H1 (cell line): ENCODE measurements around the gene AMOT. TPM values are rescaled to one million over a fixed set of nuclear protein-coding genes. Genes with fewer than 3 reads are reported as not detected.

ENCODE experiments used
- CTCF ChIA-PET: fragments of 300-600 bp; sonication (Branson Sonifier 250); formaldehyde crosslinking; loops from one replicate; lab custom pipeline; 2021; ENCODE audit not compliant: partially characterized antibody; lab: Charles Lee
- POLR2A ChIA-PET: fragments of 300-600 bp; sonication (Branson Sonifier 250); formaldehyde crosslinking; loops from one replicate; lab custom pipeline; 2021; ENCODE audit warnings: inconsistent platforms; ENCODE audit not compliant: partially characterized antibody; lab: Charles Lee
- DNase-seq, 2 experiments: peaks; one replicate each; pipeline versions ENCODE4 v3.0.0 to v3.0.0-alpha.2; 2010 to 2022; ENCODE audit warnings: low spot score in 2 of 2, low read depth in 1 of 2, mixed read lengths in 1 of 2
- FAIRE-seq: peaks from 2 replicates; lab custom pipeline; 2011; peaks lifted over from hg19 to GRCh38; lab: Jason Lieb, UNC
- H2AFZ ChIP-seq: 2 replicates; pipeline ENCODE4 v1.8.1; 2012; ENCODE audit warnings: low read length, inconsistent platforms
- H2AK5ac ChIP-seq: 2 replicates; pipeline ENCODE4 v1.6.1; 2013; ENCODE audit warnings: low read depth, low read length
- H2BK120ac ChIP-seq: replicated peaks from 2 replicates; pipeline ENCODE3; 2013; ENCODE audit warnings: low read depth, low read length, inconsistent platforms
- H2BK12ac ChIP-seq: 2 replicates; pipeline ENCODE4 v1.6.1; 2013; ENCODE audit warnings: low read depth, low read length
- H2BK15ac ChIP-seq: 2 replicates; pipeline ENCODE4 v1.6.1; 2013; ENCODE audit warnings: low read length
- H2BK20ac ChIP-seq: 2 replicates; pipeline ENCODE4 v1.6.1; 2013; ENCODE audit warnings: low read length
- H2BK5ac ChIP-seq: 2 replicates; pipeline ENCODE4 v1.6.1; 2013; ENCODE audit warnings: low read depth, low read length
- H3K14ac ChIP-seq: 2 replicates; pipeline ENCODE4 v1.6.1; 2013; ENCODE audit warnings: inconsistent platforms; ENCODE audit not compliant: insufficient read length
- H3K18ac ChIP-seq: 2 replicates; pipeline ENCODE4 v1.6.1; 2013; ENCODE audit warnings: low read length; ENCODE audit errors: extremely low read depth
- H3K23ac ChIP-seq: 2 replicates; pipeline ENCODE4 v1.6.1; 2013; ENCODE audit warnings: inconsistent platforms; ENCODE audit not compliant: insufficient read length
- H3K23me2 ChIP-seq: 2 replicates; pipeline ENCODE4 v1.6.1; 2013; ENCODE audit warnings: low read depth, low read length
- H3K27ac ChIP-seq: 2 replicates; pipeline ENCODE4 v1.6.1; 2011; ENCODE audit warnings: low read depth, low read length, inconsistent platforms
- H3K27me3 ChIP-seq, 4 experiments: replicated peaks in 1 of 4; 1 replicate in 1 of 4; 2 replicates in 3 of 4; pipeline versions ENCODE4 v1.6.1 to v1.8.1; 2011 to 2013; ENCODE audit warnings: low read length in 3 of 4, mild to moderate bottlenecking in 3 of 4, inconsistent platforms in 2 of 4, mixed read lengths in 2 of 4, moderate library complexity in 1 of 4; ENCODE audit not compliant: control insufficient read depth in 3 of 4, insufficient read depth in 3 of 4; ENCODE audit errors: extremely low read depth in 1 of 4
- H3K36me3 ChIP-seq, 4 experiments: 2 replicates each; pipeline versions ENCODE4 v1.6.1 to v1.8.1; 2011 to 2013; ENCODE audit warnings: mild to moderate bottlenecking in 4 of 4, low read length in 3 of 4, moderate library complexity in 2 of 4, control low read depth in 1 of 4, inconsistent platforms in 1 of 4; ENCODE audit not compliant: insufficient read depth in 4 of 4, control insufficient read depth in 2 of 4
- H3K4ac ChIP-seq: replicated peaks from 2 replicates; pipeline ENCODE3; 2013; ENCODE audit warnings: low read length, low read depth, mixed read lengths, inconsistent platforms; ENCODE audit not compliant: insufficient read length
- H3K4me1 ChIP-seq, 4 experiments: replicated peaks in 1 of 4; 1 replicate in 1 of 4; 2 replicates in 3 of 4; pipeline versions ENCODE4 v1.6.1 to v1.8.1; 2011 to 2013; ENCODE audit warnings: low read length in 3 of 4, inconsistent platforms in 2 of 4, mixed read lengths in 1 of 4; ENCODE audit not compliant: insufficient read depth in 4 of 4, control insufficient read depth in 3 of 4
- H3K4me2 ChIP-seq, 2 experiments: 2 replicates each; pipeline versions ENCODE4 v1.6.1 to v1.8.1; 2011 to 2013; ENCODE audit warnings: low read depth in 2 of 2, low read length in 2 of 2, control low read depth in 1 of 2, inconsistent platforms in 1 of 2, mild to moderate bottlenecking in 1 of 2; ENCODE audit not compliant: insufficient read depth in 1 of 2
- H3K4me3 ChIP-seq, 4 experiments: fragments of 200-600, 300-600 bp in 1 of 4; sonication (generic), shearing (Covaris generic), sonication (Bioruptor Twin) in 1 of 4; 2 replicates each; pipeline versions ENCODE4 v1.5.1 to v1.8.1; 2011 to 2016; ENCODE audit warnings: low read length in 4 of 4, low read depth in 3 of 4, control low read depth in 2 of 4, inconsistent platforms in 2 of 4, mild to moderate bottlenecking in 2 of 4, mixed read lengths in 1 of 4, moderate library complexity in 1 of 4; ENCODE audit not compliant: insufficient read depth in 2 of 4; ENCODE audit errors: extremely low read depth in 1 of 4
- H3K56ac ChIP-seq: replicated peaks from 2 replicates; pipeline ENCODE3; 2013; ENCODE audit warnings: low read depth, mild to moderate bottlenecking, mixed read lengths, low read length, inconsistent platforms; ENCODE audit not compliant: insufficient read length
- H3K79me1 ChIP-seq: 2 replicates; pipeline ENCODE4 v1.6.1; 2013; ENCODE audit warnings: low read depth, low read length, control low read depth
- H3K79me2 ChIP-seq, 2 experiments: 2 replicates each; pipeline versions ENCODE4 v1.6.1 to v1.8.1; 2012 to 2013; ENCODE audit warnings: low read length in 2 of 2, mild to moderate bottlenecking in 2 of 2, inconsistent platforms in 1 of 2; ENCODE audit not compliant: insufficient read depth in 2 of 2, control insufficient read depth in 1 of 2
- H3K9ac ChIP-seq, 4 experiments: replicated peaks in 1 of 4; 1 replicate in 1 of 4; 2 replicates in 3 of 4; pipeline versions ENCODE4 v1.6.1 to v1.8.1; 2011 to 2013; ENCODE audit warnings: low read depth in 3 of 4, low read length in 3 of 4, control low read depth in 2 of 4, mild to moderate bottlenecking in 2 of 4, moderate library complexity in 2 of 4, inconsistent platforms in 1 of 4; ENCODE audit errors: extremely low read depth in 1 of 4
- H3K9me3 ChIP-seq, 2 experiments: 2 replicates each; pipeline versions ENCODE4 v1.6.1 to v1.8.1; 2012 to 2013; ENCODE audit warnings: mild to moderate bottlenecking in 2 of 2, moderate library complexity in 2 of 2, control low read depth in 1 of 2, inconsistent platforms in 1 of 2, low read depth in 1 of 2, low read length in 1 of 2, mixed read lengths in 1 of 2; ENCODE audit not compliant: insufficient read depth in 2 of 2
- H4K20me1 ChIP-seq, 2 experiments: replicated peaks in 1 of 2; 2 replicates each; pipeline versions ENCODE3 to v1.8.1; 2011 to 2013; ENCODE audit warnings: inconsistent platforms in 2 of 2, low read length in 2 of 2, mild to moderate bottlenecking in 1 of 2; ENCODE audit not compliant: insufficient read depth in 2 of 2, control insufficient read depth in 1 of 2
- H4K5ac ChIP-seq: 2 replicates; pipeline ENCODE4 v1.6.1; 2013; ENCODE audit warnings: low read length, low read depth, mixed read lengths, inconsistent platforms; ENCODE audit not compliant: insufficient read length
- H4K8ac ChIP-seq: 2 replicates; pipeline ENCODE4 v1.8.0; 2013; ENCODE audit warnings: mild to moderate bottlenecking, moderate library complexity, low read length, inconsistent platforms; ENCODE audit not compliant: insufficient read depth; ENCODE audit errors: extremely low read depth
- H4K91ac ChIP-seq: replicated peaks from 2 replicates; pipeline ENCODE3; 2013; ENCODE audit warnings: low read length, mixed read lengths, inconsistent platforms; ENCODE audit not compliant: insufficient read length
- BRCA1 ChIP-seq: IDR thresholded peaks from 2 replicates; pipeline ENCODE4 v1.6.1; 2012; ENCODE audit warnings: low read depth, low read length, improper control_type of control experiment
- EGR1 ChIP-seq: IDR thresholded peaks from 2 replicates; pipeline ENCODE4 v1.6.1; 2011; ENCODE audit warnings: low read depth, low read length, borderline replicate concordance
- EP300 ChIP-seq, 2 experiments: IDR thresholded peaks; 1 replicate in 1 of 2; 2 replicates in 1 of 2; pipeline ENCODE4 v1.6.1; 2011 to 2012; ENCODE audit warnings: low read depth in 2 of 2, low read length in 2 of 2, mild to moderate bottlenecking in 2 of 2, borderline replicate concordance in 1 of 2, inconsistent platforms in 1 of 2, moderate library complexity in 1 of 2
- EZH2 ChIP-seq: fragments of 200-600 bp; sonication (generic); IDR thresholded peaks from 2 replicates; pipeline ENCODE4 v1.7.1; 2012; ENCODE audit warnings: low read depth, mild to moderate bottlenecking, moderate library complexity, low read length, inconsistent platforms; ENCODE audit not compliant: severe bottlenecking
- FOSL1 ChIP-seq: IDR thresholded peaks from 2 replicates; pipeline ENCODE4 v1.6.1; 2011; ENCODE audit warnings: mild to moderate bottlenecking, low read depth, low read length, moderate library complexity; ENCODE audit not compliant: insufficient read depth
- KDM4A ChIP-seq: IDR thresholded peaks from one replicate; pipeline ENCODE4 v1.7.1; 2012; ENCODE audit warnings: low read depth, mild to moderate bottlenecking, moderate library complexity, low read length, inconsistent platforms; ENCODE audit not compliant: severe bottlenecking
- KDM5A ChIP-seq: fragments of 200-600 bp; IDR thresholded peaks from 2 replicates; pipeline ENCODE4 v1.7.1; 2012; ENCODE audit warnings: mild to moderate bottlenecking, low read length, inconsistent platforms, mixed read lengths
- NRF1 ChIP-seq: IDR thresholded peaks from 2 replicates; pipeline ENCODE4 v1.6.1; 2011; ENCODE audit warnings: mild to moderate bottlenecking, low read depth, low read length, improper control_type of control experiment
- POLR2A ChIP-seq, 2 experiments: IDR thresholded peaks; 1 replicate in 1 of 2; 2 replicates in 1 of 2; pipeline ENCODE4 v1.6.1; 2011; ENCODE audit warnings: low read depth in 2 of 2, low read length in 2 of 2, mild to moderate bottlenecking in 2 of 2; ENCODE audit errors: control extremely low read depth in 1 of 2
- RBBP5 ChIP-seq: IDR thresholded peaks from 2 replicates; pipeline ENCODE4 v1.7.1; 2012; ENCODE audit warnings: low read depth, mild to moderate bottlenecking, inconsistent platforms, low read length, moderate library complexity, borderline replicate concordance
- ZNF274 ChIP-seq: IDR thresholded peaks from 2 replicates; pipeline ENCODE4 v1.7.0; 2012; ENCODE audit warnings: low read length, borderline replicate concordance; ENCODE audit errors: extremely low read depth
- WGBS, 2 experiments: shearing (Covaris generic) in 1 of 2; methylation state at CpG; one replicate each; pipeline versions ENCODE4 v1.1.6 to v1.1.7; 2013 to 2015; ENCODE audit warnings: low lambda C conversion rate in 2 of 2, mixed read lengths in 2 of 2, inconsistent platforms in 1 of 2, low coverage in 1 of 2, missing lambda C conversion rate in 1 of 2; ENCODE audit not compliant: insufficient replicate concordance in 2 of 2, insufficient coverage in 1 of 2, insufficient read length in 1 of 2; ENCODE audit errors: extremely low coverage in 1 of 2, missing lambda C conversion rate in 1 of 2; 5-methylcytosine and 5-hydroxymethylcytosine counted together
- polyA plus RNA-seq, 7 experiments: library from polyadenylated mRNA; depleted of rRNA in 3 of 7; stranded (reverse) in 5 of 7; unstranded in 2 of 7; fragments of >200 nt in 5 of 7; fragments of 200-250 nt in 2 of 7; gene quantifications; 1 replicate in 5 of 7; 2 replicates in 1 of 7; 4 replicates in 1 of 7; pipeline versions ENCODE4 v1.2.1 to v1.2.3, GENCODE V29; 2011 to 2013; ENCODE audit warnings: missing spikeins in 2 of 7, mixed read lengths in 2 of 7
- total RNA-seq: library from RNA; stranded (reverse); fragmentation: NEBNext Ultra II Directional; extraction: Animal tissue kit (Norgen Biotek cat#: 25700); gene quantifications from 2 replicates; pipeline ENCODE4 v1.2.1, GENCODE V29; 2021
- TF ChIP-seq, protein P1 (sequence below): IDR thresholded peaks from 2 replicates; pipeline ENCODE4 v1.6.1; 2012; ENCODE audit warnings: low read length, inconsistent platforms

Gene AMOT
- total and polyA plus RNA-seq, 2 of the 8 experiments (the other 6 are each of a cell fraction or from before 2014, with no cell fraction given), result 2.3 to 7.1 TPM

DNA sequence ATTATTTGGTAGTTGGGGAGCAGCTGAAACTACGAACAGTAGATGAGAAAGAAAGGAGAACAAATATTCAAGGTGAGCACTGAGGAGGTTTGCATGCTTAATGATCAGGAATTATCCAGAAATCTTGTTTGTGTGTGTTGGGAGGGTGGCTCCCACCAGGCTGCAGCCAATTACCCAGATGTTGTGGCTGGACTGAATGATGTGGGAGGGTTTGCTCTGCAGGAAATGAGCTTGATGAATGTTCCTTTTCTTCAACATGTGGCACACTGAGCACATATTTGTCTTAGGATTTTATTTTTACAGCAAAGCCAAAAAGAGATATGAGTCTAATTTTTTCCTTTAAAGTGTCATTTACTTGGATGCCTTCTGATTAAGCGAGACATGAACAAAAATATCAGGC is 48.3 kb upstream of the AMOT start:
- Histone ChIP-seq H2BK120ac (no peak overlapping the region), H4K8ac (no peak overlapping the region), H4K91ac (no peak overlapping the region), H2BK5ac (no peak overlapping the region), H2BK15ac (no peak overlapping the region), H3K4me1 (no peaks in the 10 kb centered on the region), H3K79me1 (no peaks in the 10 kb centered on the region), H3K4me2 (no peak overlapping the region), H4K20me1 (no peaks in the 10 kb centered on the region), H3K18ac (no peak overlapping the region), H3K56ac (no peak overlapping the region), H3K4ac (no peak overlapping the region), H3K23ac (no peak overlapping the region), H3K27me3 (no peaks in the 10 kb centered on the region), H3K9ac (no peak overlapping the region), H2BK12ac (no peak overlapping the region), H3K79me2 (no peaks in the 10 kb centered on the region), H2BK20ac (no peak overlapping the region), H3K9me3 (no peaks in the 10 kb centered on the region), H3K27ac (no peak overlapping the region), H3K4me3 (no peak overlapping the region), H3K23me2 (no peaks in the 10 kb centered on the region), H3K36me3 (no peaks in the 10 kb centered on the region), H4K5ac (no peak overlapping the region), H2AFZ (no peak overlapping the region), H2AK5ac (no peak overlapping the region), H3K14ac (no peak overlapping the region)
- DNase-seq (no peak), FAIRE-seq (no peak)
- ChIA-PET CTCF (no interaction called here), POLR2A (no interaction called here)
- 91% methylated on average over 2 of the region's 2 CpGs; no CpG with 5 or more reads in 1 of the 2 experiments for WGBS, 2 experiments
- TF ChIP-seq KDM5A (no peak), BRCA1 (no peak), FOSL1 (no peak), EZH2 (no peak), KDM4A (no peak), RBBP5 (no peak), ZNF274 (no peak), EGR1 (no peak), EP300 (IDR thresholded peaks at IDR 0.05; ENCODE audit: borderline replicate concordance in 1 of 2, low read depth in 2 of 2, low read length in 2 of 2) (no peak), NRF1 (no peak), POLR2A (IDR thresholded peaks at IDR 0.05; ENCODE audit: control extremely low read depth in 1 of 2, low read depth in 2 of 2, low read length in 2 of 2) (no peak)
- TF ChIP-seq, protein P1, sequence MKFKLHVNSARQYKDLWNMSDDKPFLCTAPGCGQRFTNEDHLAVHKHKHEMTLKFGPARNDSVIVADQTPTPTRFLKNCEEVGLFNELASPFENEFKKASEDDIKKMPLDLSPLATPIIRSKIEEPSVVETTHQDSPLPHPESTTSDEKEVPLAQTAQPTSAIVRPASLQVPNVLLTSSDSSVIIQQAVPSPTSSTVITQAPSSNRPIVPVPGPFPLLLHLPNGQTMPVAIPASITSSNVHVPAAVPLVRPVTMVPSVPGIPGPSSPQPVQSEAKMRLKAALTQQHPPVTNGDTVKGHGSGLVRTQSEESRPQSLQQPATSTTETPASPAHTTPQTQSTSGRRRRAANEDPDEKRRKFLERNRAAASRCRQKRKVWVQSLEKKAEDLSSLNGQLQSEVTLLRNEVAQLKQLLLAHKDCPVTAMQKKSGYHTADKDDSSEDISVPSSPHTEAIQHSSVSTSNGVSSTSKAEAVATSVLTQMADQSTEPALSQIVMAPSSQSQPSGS, result no peak
